ENCODE results near the gene TMPRSS9.

DNA sequence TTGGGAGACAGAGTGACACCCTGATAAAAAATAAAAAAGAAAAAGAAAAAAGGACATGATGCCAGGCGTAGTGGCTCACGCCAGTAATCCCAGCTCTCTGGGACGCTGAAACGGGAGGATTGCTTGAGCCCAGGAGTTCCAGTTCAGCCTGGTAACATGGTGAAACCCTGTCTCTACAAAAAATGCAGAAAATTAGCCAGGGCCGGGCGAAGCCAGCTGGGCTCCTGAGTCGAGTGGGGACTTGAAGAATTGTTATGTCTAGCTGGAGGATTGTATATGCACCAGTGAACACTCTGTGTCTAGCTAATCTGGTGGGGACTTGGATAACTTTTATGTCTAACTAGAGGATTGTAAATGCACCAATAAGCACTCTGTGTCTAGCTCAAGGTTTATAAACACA lies 32.3 kb downstream of the TMPRSS9 start:
- no peak for TF ChIP-seq ZNF335 (tag by site-specific recombination; conservative IDR thresholded peaks at IDR 0.05)
- no peak for TF ChIP-seq CTCF (tag by site-specific recombination; IDR thresholded peaks at IDR 0.05)
- no peak for TF ChIP-seq ZNF423 (tag by site-specific recombination; IDR thresholded peaks at IDR 0.05)

Measured in HEK293 (cell line).